Left ventricle myocardium superior (tissue), 1 donor: Measurements from ENCODE around the gene LMNTD2. TPM values are rescaled to one million over a fixed set of nuclear protein-coding genes. Genes with fewer than 3 reads are reported as not detected.
"Not testable (repeated sequence)": the region's sequence is repeated elsewhere in the genome, so short reads cannot be mapped to it uniquely, and the experiment has no call there.

ENCODE experiments used
- ATAC-seq: fragments of 200-7000 bp; cut with Tn5 transposase; one replicate; pipeline ENCODE4 v1.9.1; 2020; ENCODE audit warnings: mild to moderate bottlenecking, moderate library complexity
- DNase-seq: peaks from one replicate; pipeline ENCODE4 v3.0.0-alpha.2; 2020
- intact Hi-C: fragments of 100-400 bp; cut with micrococcal nuclease; formaldehyde crosslinking; loops from one replicate; pipeline ENCODE4 v1.11.0; 2022
- total RNA-seq: library from RNA; stranded (reverse); fragmentation: NEBNext Ultra II Directional; extraction: Animal tissue kit (Norgen Biotek cat#: 25700); gene quantifications from one replicate; pipeline ENCODE4 v1.2.1, GENCODE V29; 2021
- donor health status: DM: no; HTN: yes; CAD: no; lungs with severe emphysema.

The LMNTD2 gene
- total RNA-seq, 1 donor from 2014 or later, result 0.20 TPM

DNA sequence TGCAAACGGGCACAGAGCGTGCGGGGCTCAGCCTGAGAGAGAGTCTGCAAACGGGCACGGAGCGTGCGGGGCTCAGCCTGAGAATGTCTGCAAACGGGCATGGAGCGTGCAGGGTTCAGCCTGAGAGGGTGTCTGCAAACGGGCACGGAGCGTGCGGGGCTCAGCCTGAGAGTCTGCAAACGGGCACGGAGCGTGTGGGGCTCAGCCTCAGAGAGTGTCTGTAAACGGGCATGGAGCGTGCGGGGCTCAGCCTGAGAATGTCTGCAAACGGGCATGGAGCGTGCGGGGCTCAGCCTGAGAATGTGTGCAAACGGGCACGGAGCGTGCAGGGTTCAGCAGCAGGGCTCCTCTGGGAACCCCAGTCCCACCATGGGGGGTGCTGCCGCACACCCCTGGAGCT is 29.3 kb upstream of the LMNTD2 start:
- no peak for ATAC-seq
- intact Hi-C loops, result no loop called here
- DNase-seq, result no peak

DNA sequence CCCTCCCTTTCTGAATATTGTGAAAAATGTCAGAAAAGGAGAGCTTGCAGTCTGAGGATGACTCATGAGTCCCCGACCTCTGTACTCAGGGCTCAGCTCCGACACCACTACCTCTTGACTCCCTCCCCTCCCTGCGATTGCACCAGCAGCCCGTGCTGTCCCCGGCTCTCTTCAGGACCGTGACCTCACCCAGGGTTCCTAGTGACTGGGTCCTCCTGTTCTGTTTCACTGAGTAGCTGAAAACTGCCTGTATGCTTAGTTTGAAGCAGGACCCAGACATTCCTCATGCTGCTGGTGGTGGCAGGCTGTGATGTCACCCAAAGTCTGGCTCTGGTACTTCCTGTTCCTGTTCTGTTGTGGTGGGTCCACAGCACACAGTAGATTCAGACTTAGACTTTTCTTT is 27.4 kb upstream of the LMNTD2 start:
- intact Hi-C loops, result no loop called here
- DNase-seq (no peak), ATAC-seq (peak; percentile 16)

DNA sequence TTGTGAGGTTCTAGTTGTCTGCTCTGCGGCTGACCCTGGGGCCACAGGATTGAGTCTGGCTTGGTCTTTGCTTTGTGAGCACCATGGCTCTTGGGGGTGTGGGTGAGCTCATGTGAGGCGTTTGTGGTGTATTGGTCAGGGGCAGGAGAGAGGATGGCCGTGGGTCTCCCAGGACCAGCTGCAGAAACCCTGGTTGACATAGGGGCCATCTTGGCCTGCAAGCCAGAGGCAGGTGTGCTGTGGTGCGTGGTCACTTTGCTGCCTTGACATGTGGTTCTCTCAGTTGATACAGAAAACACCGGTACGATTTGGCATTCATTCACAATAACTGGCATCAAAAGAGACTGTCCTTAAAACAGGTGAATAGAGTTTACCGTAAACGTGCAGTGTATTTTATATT is 27.0 kb upstream of the LMNTD2 start:
- intact Hi-C loops, result no loop called here
- no peak for ATAC-seq
- no peak for DNase-seq

DNA sequence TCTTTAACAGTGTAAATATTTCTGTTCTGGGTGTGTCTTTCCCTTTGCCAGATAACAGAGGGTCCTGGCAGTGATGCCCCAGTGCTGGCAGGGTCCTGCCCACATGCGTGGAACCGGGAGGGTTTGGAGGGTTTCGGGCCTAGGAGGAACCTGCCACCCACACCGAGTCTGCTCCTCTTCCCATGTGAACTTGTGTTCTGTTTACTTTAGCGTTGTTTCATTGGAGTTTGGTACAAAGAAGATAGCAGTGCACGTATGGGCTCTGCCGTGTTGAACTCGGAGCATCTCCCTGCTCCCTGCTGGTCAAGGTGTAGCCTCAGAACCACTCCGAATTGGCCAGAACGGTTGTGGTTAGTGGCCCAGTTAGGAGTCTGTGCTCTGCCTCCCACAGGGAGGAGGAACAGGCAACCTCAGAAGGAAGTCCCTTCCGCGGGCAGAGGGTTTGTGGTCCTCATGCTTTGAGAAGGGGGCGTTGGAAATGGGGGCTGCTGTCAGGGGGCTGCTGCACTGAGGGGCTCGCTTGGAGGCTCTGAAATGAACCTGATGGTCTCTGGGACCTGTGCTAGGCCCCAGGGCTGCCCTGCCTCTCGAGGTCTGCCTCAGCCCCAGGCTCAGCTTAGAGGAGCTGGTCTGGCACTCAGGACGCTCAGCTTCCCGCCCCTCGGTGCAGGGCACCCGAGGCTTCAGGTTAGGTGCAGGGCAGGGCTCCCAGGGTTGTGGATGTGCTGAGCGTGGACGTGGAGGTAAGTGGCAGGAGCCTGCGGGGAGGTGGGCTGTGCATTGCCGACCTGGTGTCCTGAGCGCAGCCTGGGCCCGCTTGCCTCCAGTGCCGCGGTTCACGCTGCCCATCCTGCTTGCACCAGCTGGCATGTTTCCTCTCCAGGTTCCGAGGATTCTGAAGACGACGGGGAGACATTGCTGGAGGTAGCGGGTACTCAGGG is 26.1 kb upstream of the LMNTD2 start:
- ATAC-seq, result no peak
- no peak for DNase-seq
- intact Hi-C loops, result no loop called here

DNA sequence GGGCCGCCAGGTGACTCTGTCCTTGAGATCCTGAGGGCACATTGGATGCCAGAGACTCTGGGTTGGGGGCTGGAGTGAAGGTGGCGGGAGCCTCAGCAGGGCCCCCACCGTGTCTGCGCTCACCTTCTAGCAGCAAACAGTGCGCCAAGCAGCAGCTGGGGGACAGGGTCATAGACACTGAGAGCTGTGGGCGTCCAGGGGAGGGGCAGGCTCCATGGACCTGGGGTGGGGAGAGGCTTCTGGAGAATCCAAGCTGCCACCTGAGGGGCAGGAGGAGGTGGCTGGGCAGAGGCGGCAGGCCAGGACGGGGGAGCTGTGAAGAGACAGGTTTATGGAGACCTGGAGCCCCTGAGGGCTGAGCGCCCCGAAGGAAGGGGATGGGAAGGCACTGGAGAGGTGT is 23.7 kb upstream of the LMNTD2 start:
- ATAC-seq, result no peak
- intact Hi-C loops, result no loop called here
- no peak for DNase-seq

DNA sequence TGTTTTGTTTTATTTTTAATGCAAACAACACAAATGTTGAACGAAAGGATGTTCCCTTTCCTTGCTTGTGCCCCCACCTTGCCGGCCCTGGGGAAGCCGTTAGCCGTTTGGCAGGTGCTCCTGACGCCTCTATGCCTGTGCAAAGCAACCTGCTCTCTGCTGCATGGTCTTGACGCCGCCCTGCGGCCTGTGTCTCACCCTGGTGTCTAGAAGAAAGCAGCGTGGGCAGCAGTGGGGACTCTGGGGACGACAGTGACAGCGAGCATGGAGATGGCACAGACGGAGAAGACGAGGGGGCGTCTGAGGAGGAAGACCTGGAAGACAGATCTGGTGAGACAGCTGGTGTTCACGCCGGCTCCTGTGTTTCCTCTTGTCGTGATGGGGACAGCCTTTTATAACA is 21.2 kb upstream of the LMNTD2 start:
- ATAC-seq, result no peak
- DNase-seq, result no peak
- intact Hi-C loops, result no loop called here

DNA sequence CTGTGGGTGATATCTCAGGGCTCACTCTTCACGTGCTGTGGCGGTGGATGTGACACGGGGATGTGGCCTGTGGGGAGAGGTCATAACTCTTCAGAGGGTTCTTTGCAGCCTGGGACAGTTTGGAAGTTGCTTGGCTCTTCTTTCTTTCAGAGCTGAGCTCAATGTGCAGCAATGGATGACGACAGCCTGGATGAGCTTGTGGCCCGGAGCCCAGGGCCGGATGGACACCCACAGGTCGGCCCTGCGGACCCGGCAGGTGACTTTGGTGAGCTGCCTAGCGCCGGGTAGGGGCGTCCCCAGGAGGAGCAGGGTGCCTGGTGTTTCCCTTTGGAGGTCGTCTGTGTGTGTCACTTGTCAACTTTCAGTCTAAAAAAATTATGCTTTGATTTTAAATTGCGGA is 20.8 kb upstream of the LMNTD2 start:
- intact Hi-C loops, result no loop called here
- DNase-seq, result no peak
- ATAC-seq, result peak; percentile 11

DNA sequence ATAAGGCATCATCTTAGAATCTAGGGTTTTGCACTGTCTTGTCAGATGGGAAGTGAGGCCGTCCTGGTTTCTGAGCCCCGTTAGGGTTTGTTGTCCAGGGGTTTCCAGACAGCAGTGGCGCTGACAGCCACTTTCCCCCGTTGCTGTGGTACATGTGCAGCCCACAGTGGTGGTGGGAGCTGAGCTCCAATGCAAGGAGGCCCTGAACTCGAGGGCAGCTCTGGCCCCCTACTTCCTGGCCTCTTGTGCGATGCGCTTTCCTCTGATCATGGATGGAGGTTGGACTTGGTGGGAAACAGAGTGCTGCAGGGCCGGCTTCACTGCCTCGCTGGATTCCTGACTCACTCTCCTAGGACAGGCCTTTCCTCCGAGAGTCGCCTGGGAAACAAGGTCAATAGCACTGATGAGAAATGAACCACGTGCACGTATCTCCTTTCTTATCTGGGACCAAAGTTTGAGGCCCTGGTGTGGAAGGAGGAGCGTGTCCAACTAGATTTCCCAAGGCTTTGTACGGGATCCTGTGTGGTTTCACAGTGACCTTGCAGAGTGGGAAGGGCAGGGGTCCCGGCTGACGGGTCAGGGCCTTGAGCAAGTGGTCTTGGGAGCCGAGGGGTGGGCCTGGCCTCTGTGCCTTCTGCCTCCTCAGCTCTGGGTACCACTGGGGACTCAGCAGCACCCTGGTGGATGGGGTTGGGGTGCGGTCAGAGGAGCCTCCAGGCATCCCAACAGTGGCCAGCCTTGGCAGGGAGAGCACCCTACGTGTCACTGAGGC is 19.5 kb upstream of the LMNTD2 start:
- ATAC-seq (no peak), DNase-seq (no peak)
- intact Hi-C loops, result no loop called here

DNA sequence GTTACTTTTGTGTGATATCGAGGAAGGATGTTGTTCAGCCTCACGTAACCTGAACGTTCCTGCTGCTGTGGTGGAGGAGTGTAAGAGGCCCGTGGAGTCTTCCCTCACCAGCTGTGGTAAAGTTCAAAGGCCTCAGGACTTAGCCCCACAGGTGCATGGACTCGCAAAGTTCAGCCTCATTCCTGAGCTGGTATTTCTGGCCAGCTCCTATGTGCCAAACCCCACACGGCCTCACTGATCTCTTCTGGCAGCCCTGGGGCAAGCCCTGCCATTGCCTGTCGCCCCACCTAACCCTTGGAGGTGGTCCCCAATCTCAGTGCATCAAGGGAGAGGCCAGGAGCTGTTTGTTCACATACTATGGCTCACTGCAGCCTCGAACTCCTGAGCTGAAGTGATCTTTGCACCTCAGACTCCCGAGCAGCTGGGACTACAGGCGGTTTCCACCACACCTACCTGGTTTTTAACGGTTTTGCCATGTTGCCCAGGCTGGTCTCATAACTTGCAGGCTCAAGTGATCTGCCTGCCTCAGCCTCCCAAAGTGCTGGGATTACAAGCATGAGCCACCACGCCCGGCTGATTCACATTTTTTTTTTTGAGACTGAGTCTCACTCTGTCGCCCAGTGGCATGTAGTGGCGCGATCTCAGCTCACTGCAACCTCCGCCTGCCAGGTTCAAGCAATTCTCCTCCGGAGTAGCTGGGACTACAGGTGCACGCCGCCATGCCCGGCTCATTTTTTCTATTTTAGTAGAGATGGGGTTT is 17.9 kb upstream of the LMNTD2 start:
- intact Hi-C loops, result no loop called here
- no peak for DNase-seq
- no peak for ATAC-seq

DNA sequence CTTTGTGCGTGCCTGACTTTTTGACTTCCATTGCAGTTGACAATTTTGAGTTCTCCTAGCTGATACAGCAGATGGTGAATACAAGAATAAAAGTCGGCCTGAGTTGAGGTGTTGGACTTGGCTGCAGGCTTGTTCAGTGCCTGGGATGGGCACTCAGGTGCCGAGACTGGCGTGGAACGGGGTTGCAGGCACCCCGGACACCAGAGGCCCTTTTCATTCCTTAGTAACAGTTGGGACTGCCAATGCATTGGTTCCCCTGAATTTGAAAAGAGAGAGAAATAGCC is 17.0 kb upstream of the LMNTD2 start:
- intact Hi-C loops, result no loop called here
- ATAC-seq (no peak), DNase-seq (no peak)

DNA sequence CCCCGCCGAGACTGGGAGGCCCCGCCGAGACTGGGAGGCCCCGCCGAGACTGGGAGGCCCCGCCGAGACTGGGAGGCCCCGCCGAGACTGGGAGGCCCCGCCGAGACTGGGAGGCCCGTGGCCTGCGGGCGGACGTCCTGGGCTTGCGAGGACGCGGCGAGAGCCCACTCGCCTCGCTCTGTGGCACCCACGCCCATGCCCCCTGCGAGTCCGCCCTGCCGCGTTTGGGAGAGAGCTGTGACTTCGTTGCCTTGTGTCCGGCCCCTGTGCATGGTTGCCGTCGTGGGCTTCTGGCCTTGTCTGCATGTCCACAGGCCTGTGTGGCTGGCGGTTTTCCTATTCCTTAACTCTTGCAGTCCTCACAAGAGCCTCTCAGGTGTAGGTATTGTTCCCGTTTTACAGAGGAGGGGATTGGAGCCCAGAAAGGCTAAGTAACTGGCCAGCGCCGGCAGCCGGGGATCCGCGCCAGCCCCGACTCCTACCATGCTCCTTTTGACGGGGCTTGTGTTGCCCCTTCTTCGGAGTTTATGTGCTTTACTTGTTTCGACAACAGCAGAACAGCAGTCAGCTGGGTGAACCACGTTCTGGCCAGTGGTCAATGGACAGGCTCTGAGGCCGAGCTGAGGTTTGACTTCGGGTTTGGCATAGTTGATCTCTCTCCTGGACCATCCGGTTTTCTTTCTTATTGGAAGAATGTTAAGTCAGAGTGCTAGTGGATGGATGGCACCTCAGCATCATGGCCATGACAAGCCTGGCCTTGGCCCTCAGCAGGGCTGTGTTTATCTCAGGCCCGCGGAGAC is 16.5 kb upstream of the LMNTD2 start:
- intact Hi-C loops, result no loop called here
- ATAC-seq (no peak), DNase-seq (peak; percentile 40)

DNA sequence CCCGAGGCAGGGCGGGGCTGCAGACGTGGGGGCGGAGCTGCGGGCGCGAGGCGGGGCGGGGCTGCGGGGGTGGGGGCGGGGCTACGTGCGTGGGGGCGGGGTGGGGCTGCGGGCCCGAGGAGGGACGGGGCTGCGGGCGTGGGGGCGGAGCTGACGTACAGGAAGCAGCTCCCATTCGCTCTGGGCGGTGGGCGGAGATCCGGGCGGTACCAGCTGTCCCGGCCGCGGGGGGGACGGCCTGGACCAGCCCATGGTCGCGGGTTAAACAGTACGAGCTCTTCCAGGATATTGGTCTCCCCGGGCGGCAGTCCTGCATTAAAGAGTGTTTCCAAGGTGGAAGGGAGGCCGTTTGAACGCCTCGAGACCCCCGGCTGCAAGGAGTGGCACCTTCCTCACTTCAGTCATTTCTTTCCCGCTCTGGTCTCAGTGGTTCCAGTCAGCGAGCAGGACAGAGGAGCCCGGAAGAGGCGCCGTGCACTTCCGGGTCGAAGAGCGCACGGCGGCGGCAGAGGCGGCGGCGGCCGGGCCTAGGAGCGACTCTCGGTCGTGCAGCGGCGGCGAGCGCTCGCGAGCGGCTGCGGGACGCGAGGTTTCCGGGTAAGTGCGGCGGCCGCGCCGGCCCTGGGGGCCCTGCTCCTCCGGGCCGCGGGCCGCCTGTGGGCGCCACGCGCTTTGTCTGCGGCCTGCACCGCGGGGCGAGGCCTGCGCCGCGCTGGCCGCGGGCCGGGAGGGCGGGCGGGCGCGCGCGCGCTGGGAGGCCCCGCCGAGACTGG is 15.6 kb upstream of the LMNTD2 start, which contains the start of gene PHRF1:
Gene PHRF1, plus strand, starts transcription at position 475 of the 773 bp plus-strand sequence. CDS start 5,043 bp downstream, outside the sequence.
- intact Hi-C loops, result no loop called here
- DNase-seq (peak; percentile 98), ATAC-seq (peak; percentile 91)

DNA sequence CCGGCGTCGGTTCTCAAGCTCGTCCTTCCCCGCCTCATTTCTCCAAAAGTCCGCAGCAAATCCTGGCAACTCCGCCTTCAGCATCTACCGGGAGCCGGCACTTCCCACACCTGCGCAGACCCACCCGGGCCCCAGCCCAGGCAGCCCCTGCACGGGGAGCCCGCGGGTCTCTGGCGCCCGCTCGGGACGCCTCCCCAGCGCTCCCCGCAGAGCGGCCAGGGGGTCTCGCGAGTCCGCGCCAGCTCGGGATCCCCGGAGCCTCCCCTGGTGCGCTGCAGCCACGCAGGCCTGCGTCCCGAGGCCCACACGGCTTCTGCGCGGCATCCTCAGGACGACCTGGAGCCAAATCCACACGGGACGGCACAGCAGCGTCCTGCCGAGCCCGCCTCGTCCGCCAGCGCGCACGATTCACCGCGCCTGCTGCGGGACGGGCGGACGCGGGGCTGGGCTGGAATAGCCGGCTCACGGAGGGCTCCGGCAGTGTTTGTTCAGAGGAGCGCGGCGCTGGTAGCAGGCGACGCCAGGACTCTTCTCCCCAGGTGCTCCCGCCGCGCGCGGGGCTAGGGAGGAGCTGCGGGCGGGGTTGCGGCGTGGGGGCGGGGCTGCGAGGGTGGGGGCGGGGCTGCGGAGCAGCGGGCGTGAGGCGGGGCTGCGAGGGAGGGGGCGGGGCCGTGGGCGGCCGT is 14.9 kb upstream of the LMNTD2 start:
- ATAC-seq (peak; percentile 75), DNase-seq (no peak)
- intact Hi-C loops, result no loop called here

DNA sequence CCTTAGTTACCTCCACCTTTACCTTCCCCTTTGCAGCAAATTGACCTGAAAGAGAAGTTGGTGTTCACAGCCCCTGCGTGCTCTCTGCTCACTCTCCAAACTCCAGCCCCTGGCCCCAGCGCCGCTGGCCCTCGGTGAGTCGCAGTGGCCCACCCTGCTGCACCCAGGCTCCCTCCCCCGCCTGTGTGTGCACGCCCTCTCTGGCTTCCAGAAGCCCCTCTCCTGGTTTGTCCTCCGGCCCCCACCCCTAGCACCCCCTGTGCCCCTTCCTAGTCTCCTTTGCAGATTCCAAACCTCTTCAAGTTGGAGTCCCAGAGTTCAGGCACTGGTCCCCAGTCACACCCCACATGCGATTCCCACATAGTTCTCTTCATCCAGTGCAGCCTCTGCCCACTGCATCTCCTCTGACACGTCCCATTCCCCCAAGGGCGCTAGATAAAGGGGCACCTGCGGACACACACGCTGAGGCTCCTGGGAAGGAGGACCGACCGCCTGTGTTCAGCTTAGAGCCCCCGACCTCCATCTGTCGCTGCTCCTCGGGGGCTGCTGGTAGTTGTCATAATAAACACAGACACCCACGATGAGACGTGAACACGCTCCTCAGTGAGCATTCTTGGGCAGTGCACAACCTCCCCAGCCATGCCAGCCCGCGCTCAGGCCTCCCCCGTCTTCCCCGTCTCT is 14.2 kb upstream of the LMNTD2 start:
- DNase-seq (no peak), ATAC-seq (peak; percentile 2)
- intact Hi-C loops, result no loop called here

DNA sequence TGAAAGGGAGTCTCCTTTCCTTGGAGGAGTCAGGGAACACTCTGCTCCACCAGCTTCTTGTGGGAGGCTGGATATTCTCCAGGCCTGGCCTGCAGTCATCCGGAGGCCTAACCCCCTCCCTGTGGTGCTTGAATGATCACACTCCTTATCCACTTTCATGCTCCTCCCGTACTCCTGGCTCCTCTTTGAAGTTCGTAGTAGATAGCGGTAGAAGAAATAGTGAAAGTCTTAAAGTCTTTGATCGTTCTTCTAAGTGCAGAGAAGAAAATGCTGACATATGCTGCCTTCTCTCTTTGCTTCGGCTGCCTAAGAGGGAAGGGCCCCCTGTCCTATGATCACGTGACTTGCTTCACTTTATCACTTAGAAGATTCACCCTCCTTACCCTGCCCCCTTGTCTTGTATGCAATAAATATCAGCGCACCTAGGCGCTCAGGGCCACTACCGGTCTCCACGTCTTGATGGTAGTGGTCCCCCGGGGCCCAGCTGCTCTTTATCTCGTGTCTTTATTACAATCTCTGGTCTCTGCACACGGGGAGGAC is 13.6 kb upstream of the LMNTD2 start:
- DNase-seq, result peak; percentile 32
- intact Hi-C loops, ATAC-seq: not testable (repeated sequence)

DNA sequence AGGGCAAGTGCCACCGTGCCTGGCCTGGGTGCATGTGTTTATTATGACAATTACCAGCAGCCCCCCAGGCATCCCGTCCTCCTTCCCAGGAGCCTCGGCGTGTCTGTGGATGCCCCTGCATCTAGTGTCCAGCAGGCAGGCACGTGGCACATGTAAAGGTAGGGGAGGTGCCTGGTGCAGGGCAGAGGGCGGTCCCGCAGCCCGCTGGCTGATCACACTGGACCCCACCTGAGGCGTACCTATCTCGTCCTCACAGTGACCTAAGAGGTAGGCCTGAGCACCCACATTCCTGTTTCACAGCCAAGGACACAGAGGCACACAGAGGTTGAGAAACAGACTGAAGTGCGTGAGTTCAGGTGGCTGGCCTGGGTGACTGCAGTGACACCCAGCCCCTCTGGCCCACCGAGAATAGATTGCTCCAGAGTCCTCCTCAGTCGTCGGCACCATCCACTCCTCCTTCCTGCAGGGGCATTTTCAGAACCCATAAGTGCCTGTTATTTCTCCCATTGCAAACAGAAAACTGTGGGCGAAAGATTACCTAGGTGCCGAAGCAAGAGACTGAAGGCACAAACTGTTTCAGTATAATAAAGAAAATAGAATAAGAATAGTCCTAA is 12.7 kb upstream of the LMNTD2 start:
- intact Hi-C loops, result no loop called here
- peak; percentile 32 for DNase-seq

DNA sequence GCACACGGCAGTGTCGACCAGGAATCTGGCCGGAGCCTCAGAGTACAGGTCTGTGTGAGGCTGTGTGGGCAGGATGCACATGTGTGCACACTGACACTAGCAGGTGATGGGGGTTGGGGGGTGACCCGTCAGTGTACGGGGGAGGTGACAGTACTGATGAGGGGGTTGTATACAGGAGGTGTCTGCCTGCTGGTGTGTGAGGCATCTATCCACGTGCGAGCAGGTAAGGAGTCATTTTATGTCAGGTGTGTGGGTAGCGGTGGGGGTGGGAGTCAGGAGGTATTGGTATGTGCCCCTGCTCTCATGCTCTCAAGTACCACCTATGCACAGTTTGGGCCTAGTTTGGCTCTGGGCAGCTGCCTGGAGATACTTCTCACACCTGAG is 11.3 kb upstream of the LMNTD2 start:
- intact Hi-C loops, result no loop called here
- no peak for DNase-seq
- ATAC-seq, result no peak

More for the DNA sequence above, 12.7 kb upstream of the LMNTD2 start:
- ATAC-seq, result no peak
